Stimulated activated naive B cell treated with anti-CD40 and anti-IgM and Interleukin-4, amounts not matched to agents 10 μg/mL and 1 μg/mL and 100 μg/mL, for 72 hours (primary cell): ENCODE results near the gene NUMB.

Experiments
- ATAC-seq, 2 donors: fragments of 150-1000 bp; cut with Tn5 transposase; replicated peaks; 2 replicates each; pipeline ENCODE4 v1.10.0; 2021; ENCODE audit warnings: moderate library complexity in 1 of 2
- DNase-seq: peaks from one replicate; pipeline ENCODE4 v3.0.0; 2021
- H3K27ac Mint-ChIP-seq: one replicate; pipeline ENCODE4 v1.8.0; 2022; ENCODE audit warnings: mild to moderate bottlenecking, mixed read lengths
- H3K27me3 Mint-ChIP-seq, 2 donors: one replicate each; pipeline ENCODE4 v1.8.0; 2022; ENCODE audit warnings: mixed read lengths in 2 of 2
- H3K36me3 Mint-ChIP-seq, 2 donors: one replicate each; pipeline ENCODE4 v1.8.0; 2022; ENCODE audit warnings: mixed read lengths in 2 of 2, mild to moderate bottlenecking in 1 of 2
- H3K4me1 Mint-ChIP-seq, 2 donors: one replicate each; pipeline ENCODE4 v1.8.0; 2022; ENCODE audit warnings: mixed read lengths in 2 of 2, mild to moderate bottlenecking in 1 of 2
- H3K4me3 Mint-ChIP-seq, 2 donors: one replicate each; pipeline ENCODE4 v1.8.0; 2022; ENCODE audit warnings: mild to moderate bottlenecking in 2 of 2, mixed read lengths in 2 of 2, moderate library complexity in 1 of 2
- H3K9me3 Mint-ChIP-seq, 2 donors: one replicate each; pipeline ENCODE4 v1.8.0; 2022; ENCODE audit warnings: mixed read lengths in 2 of 2, mild to moderate bottlenecking in 1 of 2

NUMB gene

DNA sequence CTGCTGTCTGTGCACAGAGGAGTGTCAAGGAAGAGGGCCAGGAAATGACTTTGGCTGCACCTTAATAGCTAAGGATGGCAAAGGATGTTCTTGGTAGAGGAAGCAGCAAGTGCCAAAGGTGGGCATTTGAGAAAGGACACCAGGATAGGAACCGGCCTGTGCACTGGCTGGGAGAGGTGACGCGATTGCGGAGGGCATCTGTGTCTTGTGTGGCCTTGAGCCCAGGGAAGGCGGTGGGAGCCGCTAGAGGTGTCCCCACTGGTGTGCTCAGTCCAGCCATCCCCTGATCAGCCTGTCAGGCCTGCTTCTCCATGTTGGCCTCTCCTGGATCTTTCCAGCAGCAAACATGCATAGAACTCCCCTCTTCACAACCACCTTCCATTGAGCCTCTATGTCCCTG is 190.9 kb downstream of the NUMB start:
- no peaks in the 10 kb centered on the region for H3K36me3 Mint-ChIP-seq
- no peak for DNase-seq
- H3K27ac Mint-ChIP-seq, result peak overlapping the region; percentile 42
- peaks cover 0 to 8% of the 10 kb centered on the region in 2 donors for H3K27me3 Mint-ChIP-seq
- H3K4me1 Mint-ChIP-seq, result peaks cover 14 to 20% of the 10 kb centered on the region in 2 donors
- ATAC-seq, result no peak
- H3K4me3 Mint-ChIP-seq, result no peak overlapping the region
- H3K9me3 Mint-ChIP-seq, result no peaks in the 10 kb centered on the region

- ATAC-seq (no peak), DNase-seq (no peak)
- H3K9me3 Mint-ChIP-seq, result no peaks in the 10 kb centered on the region
- no peak overlapping the region for H3K27ac Mint-ChIP-seq
- peaks cover 14 to 20% of the 10 kb centered on the region in 2 donors for H3K4me1 Mint-ChIP-seq
- H3K36me3 Mint-ChIP-seq, result no peaks in the 10 kb centered on the region
- H3K27me3 Mint-ChIP-seq, result peaks cover 0 to 8% of the 10 kb centered on the region in 2 donors
- H3K4me3 Mint-ChIP-seq, result no peak overlapping the region
These were observed 192.0 kb downstream of the NUMB start for GRCh38 chr14:73266317-73266716.

DNA sequence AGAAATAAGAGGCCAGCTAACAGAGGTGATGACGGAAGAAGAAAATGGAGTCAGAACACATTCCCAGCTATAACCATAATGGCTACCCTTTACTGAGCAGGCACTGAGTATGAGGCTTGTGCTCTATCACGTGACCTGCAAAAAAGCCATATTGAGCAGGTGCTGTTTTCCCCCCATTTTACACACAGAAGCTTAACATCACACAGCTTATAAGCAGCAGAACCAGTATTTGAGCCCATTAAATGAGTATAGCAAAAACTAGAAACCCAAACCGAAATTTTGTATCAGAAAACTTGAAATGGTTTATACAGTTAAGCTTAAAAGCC is 192.7 kb downstream of the NUMB start:
- no peaks in the 10 kb centered on the region for H3K9me3 Mint-ChIP-seq
- no peak overlapping the region for H3K4me3 Mint-ChIP-seq
- H3K27ac Mint-ChIP-seq, result no peak overlapping the region
- no peak for ATAC-seq
- peaks cover 12 to 17% of the 10 kb centered on the region in 2 donors for H3K4me1 Mint-ChIP-seq
- no peak for DNase-seq
- H3K27me3 Mint-ChIP-seq, result peaks cover 0 to 8% of the 10 kb centered on the region in 2 donors
- H3K36me3 Mint-ChIP-seq, result no peaks in the 10 kb centered on the region

GRCh38 chr14:73264885-73265720 is 193.2 kb downstream of the NUMB start:
- Mint-ChIP-seq H3K4me1 (peaks cover 7 to 12% of the 10 kb centered on the region in 2 donors), H3K4me3 (no peak overlapping the region), H3K9me3 (no peaks in the 10 kb centered on the region), H3K36me3 (no peaks in the 10 kb centered on the region), H3K27ac (no peak overlapping the region), H3K27me3 (peaks cover 0 to 8% of the 10 kb centered on the region in 2 donors)
- no peak for ATAC-seq
- no peak for DNase-seq

DNA sequence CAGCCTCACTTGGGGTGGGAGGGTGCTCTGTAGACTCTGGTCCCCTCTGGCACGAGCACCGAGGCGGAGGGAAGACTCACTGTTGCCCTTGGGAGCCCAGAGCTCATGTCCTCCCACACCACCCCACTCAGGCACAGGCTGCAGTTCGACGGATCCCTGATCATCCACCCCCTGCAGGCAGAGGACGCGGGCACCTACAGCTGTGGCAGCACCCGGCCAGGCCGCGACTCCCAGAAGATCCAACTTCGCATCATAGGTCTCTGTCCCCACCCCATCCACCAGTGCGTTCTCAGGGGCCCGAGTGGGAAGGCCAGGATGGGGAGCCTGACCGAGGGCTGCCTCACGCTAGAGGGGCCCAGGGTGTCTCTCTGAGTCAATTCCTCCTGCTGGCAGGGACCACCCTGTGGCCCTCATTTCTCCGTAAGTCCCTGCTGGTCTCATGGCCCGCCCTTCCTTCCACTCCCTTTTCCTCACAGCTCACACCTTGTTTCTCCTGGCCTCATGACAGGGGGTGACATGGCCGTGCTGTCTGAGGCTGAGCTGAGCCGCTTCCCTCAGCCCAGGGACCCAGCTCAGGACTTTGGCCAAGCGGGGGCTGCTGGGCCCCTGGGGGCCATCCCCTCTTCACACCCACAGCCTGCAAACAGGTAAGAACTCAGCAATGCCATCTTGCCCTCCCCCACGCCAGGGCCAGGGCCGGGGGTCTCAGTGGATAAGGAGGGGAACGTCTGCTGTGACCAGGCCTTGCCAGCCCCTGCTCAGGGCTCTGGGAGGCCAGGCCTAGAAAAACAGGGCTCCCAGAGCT is 194.1 kb downstream of the NUMB start:
- H3K27ac Mint-ChIP-seq, result peak overlapping the region; percentile 22
- ATAC-seq (no peak), DNase-seq (no peak)
- H3K4me3 Mint-ChIP-seq, result no peak overlapping the region
- peaks cover 2 to 3% of the 10 kb centered on the region in 2 donors for H3K4me1 Mint-ChIP-seq
- H3K36me3 Mint-ChIP-seq, result no peaks in the 10 kb centered on the region
- peaks cover 0 to 8% of the 10 kb centered on the region in 2 donors for H3K27me3 Mint-ChIP-seq
- no peaks in the 10 kb centered on the region for H3K9me3 Mint-ChIP-seq

- no peaks in the 10 kb centered on the region for H3K4me1 Mint-ChIP-seq
- H3K36me3 Mint-ChIP-seq, result no peaks in the 10 kb centered on the region
- peaks cover 0 to 8% of the 10 kb centered on the region in 2 donors for H3K27me3 Mint-ChIP-seq
- ATAC-seq (no peak), DNase-seq (no peak)
- H3K27ac Mint-ChIP-seq, result peak overlapping the region; percentile 22
- no peak overlapping the region for H3K4me3 Mint-ChIP-seq
- no peaks in the 10 kb centered on the region for H3K9me3 Mint-ChIP-seq
These were observed 194.7 kb downstream of the NUMB start for GRCh38 chr14:73263606-73264005.

DNA sequence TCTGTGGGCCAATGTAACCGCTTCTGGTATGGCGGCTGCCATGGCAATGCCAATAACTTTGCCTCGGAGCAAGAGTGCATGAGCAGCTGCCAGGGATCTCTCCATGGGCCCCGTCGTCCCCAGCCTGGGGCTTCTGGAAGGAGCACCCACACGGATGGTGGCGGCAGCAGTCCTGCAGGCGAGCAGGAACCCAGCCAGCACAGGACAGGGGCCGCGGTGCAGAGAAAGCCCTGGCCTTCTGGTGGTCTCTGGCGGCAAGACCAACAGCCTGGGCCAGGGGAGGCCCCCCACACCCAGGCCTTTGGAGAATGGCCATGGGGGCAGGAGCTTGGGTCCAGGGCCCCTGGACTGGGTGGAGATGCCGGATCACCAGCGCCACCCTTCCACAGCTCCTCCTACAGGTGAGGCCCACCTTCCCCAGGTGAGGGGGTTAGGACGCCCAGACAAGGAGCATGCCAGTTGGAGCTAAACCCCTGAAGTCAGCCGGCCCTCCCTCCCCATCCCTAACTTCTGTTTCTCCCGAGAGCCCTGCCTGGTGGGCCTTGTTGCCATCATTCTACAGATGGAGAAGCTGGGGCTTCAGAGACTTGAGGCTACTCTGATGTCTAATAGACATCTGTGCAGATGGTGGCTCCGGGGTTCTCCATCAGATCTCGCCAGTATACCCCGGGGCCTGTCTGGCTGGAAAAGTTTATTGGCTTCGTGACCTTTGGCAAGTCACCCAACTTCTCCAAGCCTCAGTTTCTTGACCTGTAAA is 195.7 kb downstream of the NUMB start:
- DNase-seq (no peak), ATAC-seq (no peak)
- Mint-ChIP-seq H3K36me3 (no peaks in the 10 kb centered on the region), H3K4me3 (no peak overlapping the region), H3K27me3 (peaks cover 0 to 8% of the 10 kb centered on the region in 2 donors), H3K9me3 (no peaks in the 10 kb centered on the region), H3K4me1 (no peaks in the 10 kb centered on the region), H3K27ac (no peak overlapping the region)

- DNase-seq, result no peak
- Mint-ChIP-seq H3K4me3 (no peak overlapping the region), H3K9me3 (no peaks in the 10 kb centered on the region), H3K36me3 (no peaks in the 10 kb centered on the region), H3K4me1 (no peaks in the 10 kb centered on the region), H3K27me3 (peaks cover 0 to 8% of the 10 kb centered on the region in 2 donors), H3K27ac (peak overlapping the region; percentile 3)
- no peak for ATAC-seq
These were observed 196.6 kb downstream of the NUMB start for GRCh38 chr14:73261520-73262426.

DNA sequence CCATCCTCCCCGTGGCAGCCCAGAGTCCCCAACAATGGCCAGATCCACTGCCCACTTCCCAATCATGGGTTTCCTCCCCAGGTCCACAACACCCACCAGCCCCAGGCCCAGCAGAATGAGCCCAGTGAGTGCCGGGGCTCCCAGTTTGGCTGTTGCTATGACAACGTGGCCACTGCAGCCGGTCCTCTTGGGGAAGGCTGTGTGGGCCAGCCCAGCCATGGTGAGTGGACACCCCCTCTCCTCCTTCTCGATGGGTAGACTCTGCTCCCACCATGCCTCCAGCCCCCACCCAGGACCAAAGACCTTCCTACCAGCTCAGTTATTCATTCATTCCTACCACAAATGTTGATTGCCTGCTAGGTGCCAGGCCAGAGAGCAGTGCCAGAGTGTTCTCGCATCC is 197.3 kb downstream of the NUMB start:
- peaks cover 0 to 8% of the 10 kb centered on the region in 2 donors for H3K27me3 Mint-ChIP-seq
- H3K36me3 Mint-ChIP-seq, result no peaks in the 10 kb centered on the region
- no peak overlapping the region for H3K27ac Mint-ChIP-seq
- H3K9me3 Mint-ChIP-seq, result no peaks in the 10 kb centered on the region
- no peak for DNase-seq
- no peak overlapping the region for H3K4me3 Mint-ChIP-seq
- ATAC-seq, result no peak
- H3K4me1 Mint-ChIP-seq, result no peaks in the 10 kb centered on the region

DNA sequence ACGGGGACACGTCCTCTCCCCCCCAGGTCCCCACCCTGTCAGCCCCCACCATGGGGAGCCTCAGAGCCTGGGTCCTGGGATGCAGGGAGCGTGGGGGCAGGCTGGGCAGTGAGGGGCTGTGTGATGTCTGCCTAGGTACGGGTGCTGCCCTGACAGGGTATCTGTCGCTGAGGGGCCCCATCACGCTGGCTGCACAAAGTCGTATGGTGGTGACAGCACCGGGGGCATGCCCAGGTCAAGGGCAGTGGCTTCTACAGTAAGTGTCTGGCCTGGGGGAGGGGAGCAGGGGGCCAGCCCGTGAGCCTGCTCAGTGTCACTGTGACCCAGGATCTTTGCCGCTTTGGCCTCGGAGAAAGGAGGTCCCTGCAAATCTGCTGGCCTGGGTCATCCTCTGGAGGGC is 197.8 kb downstream of the NUMB start:
- H3K27ac Mint-ChIP-seq, result no peak overlapping the region
- H3K4me1 Mint-ChIP-seq, result no peaks in the 10 kb centered on the region
- no peak overlapping the region for H3K4me3 Mint-ChIP-seq
- ATAC-seq (no peak), DNase-seq (no peak)
- no peaks in the 10 kb centered on the region for H3K9me3 Mint-ChIP-seq
- H3K27me3 Mint-ChIP-seq, result peaks cover 0 to 8% of the 10 kb centered on the region in 2 donors
- H3K36me3 Mint-ChIP-seq, result no peaks in the 10 kb centered on the region

GRCh38 chr14:73259837-73260236 is 198.5 kb downstream of the NUMB start:
- H3K27me3 Mint-ChIP-seq, result peaks cover 0 to 8% of the 10 kb centered on the region in 2 donors

DNA sequence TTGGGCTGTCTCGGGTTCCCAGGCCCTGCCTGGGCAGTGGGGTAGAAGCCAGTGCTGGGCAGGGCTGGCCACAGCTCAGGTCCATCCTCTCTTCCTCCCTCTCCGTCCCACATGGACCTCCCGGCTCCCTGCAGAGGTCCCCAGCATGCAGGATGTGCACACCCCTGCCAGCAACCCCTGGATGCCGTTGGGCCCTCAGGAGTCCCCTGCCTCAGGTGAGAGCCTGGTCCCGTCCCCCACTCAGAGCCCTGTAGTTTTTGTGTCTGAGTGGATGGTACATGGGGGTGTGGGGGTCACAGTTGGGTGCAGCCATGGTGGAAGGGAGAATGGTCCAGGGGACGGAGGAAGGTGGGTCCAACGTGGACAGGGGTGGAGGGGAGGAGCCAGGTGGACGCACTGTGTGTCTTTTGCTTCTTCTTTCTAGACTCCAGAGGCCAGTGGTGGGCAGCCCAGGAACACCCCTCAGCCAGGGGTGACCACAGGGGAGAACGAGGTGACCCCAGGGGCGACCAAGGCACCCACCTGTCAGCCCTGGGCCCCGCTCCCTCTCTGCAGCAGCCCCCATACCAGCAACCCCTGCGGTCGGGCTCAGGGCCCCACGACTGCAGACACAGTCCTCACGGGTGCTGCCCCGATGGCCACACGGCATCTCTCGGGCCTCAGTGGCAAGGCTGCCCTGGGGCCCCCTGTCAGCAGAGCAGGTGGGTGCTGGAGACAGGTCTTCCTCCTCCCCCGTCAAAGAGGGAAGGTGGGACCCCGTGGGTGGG is 199.3 kb downstream of the NUMB start:
- Mint-ChIP-seq H3K4me1 (no peaks in the 10 kb centered on the region), H3K27ac (no peak overlapping the region)
- ATAC-seq, result no peak

More at GRCh38 chr14:73259837-73260236, 198.5 kb downstream of the NUMB start:
- Mint-ChIP-seq H3K36me3 (no peaks in the 10 kb centered on the region), H3K27ac (no peak overlapping the region), H3K4me1 (no peaks in the 10 kb centered on the region), H3K9me3 (no peaks in the 10 kb centered on the region), H3K4me3 (no peak overlapping the region)
- ATAC-seq (no peak), DNase-seq (no peak)

GRCh38 chr14:73258076-73258475 is 200.3 kb downstream of the NUMB start:
- H3K27ac Mint-ChIP-seq, result no peak overlapping the region
- DNase-seq (no peak), ATAC-seq (no peak)
- no peaks in the 10 kb centered on the region for H3K9me3 Mint-ChIP-seq
- no peaks in the 10 kb centered on the region for H3K27me3 Mint-ChIP-seq
- no peaks in the 10 kb centered on the region for H3K36me3 Mint-ChIP-seq
- no peak overlapping the region for H3K4me3 Mint-ChIP-seq
- H3K4me1 Mint-ChIP-seq, result no peaks in the 10 kb centered on the region

More for the DNA sequence above, 199.3 kb downstream of the NUMB start:
- H3K27me3 Mint-ChIP-seq, result peaks cover 0 to 3% of the 10 kb centered on the region in 2 donors
- H3K9me3 Mint-ChIP-seq, result no peaks in the 10 kb centered on the region
- DNase-seq, result no peak
- H3K4me3 Mint-ChIP-seq, result no peak overlapping the region
- no peaks in the 10 kb centered on the region for H3K36me3 Mint-ChIP-seq
